ENCODE data around the gene HHLA2.

The HHLA2 gene

DNA sequence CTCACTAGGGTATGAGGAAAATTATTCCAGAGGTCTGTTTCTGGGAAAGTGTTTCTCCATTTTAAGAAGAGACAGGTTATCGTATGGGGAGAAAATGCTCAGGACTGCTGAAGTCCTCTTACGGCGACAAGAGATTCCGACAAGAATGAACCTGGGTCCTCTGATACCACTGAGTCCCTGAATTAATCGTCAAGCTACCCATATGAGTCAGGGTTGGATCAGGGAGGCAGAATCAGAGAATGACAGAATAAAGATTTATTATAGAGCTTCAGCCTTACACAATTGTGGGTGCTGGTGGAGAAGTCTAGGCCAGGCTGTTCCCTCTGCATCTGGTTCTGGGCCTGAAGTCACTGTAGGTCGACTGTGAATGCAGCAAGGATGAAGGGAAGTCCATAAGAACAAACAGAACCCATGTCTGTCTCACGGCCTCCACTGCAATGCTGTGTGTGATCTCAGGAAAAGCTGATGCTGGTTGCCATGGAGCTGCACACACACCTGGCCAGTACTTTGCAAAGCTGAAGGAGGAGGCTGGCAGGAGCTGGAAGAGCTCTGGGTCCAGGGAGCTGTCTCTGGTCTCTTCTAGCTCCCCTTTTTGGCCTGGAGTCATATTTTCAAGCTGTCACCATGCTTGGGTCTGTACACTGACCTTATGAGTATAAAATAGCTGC is 83.9 kb downstream of the HHLA2 start:
- H3K27ac ChIP-seq (ENCODE audit: low read length) = no peak overlapping the region
- no peaks in the 10 kb centered on the region for H3K27me3 ChIP-seq (ENCODE audit: low read depth, low read length)
- H3K4me1 ChIP-seq (ENCODE audit: control insufficient read depth in 1 of 2, insufficient read depth in 2 of 2, low read length in 2 of 2) = no peaks in the 10 kb centered on the region
- no peaks in the 10 kb centered on the region for H3K36me3 ChIP-seq (ENCODE audit: control insufficient read depth in 1 of 2, insufficient read depth in 2 of 2, low read length in 2 of 2)
- H3K4me3 ChIP-seq (ENCODE audit: low read depth in 1 of 2, low read length in 2 of 2) = no peak overlapping the region
- H3K9me3 ChIP-seq (ENCODE audit: control insufficient read depth in 1 of 2, low read length in 2 of 2) = no peaks in the 10 kb centered on the region

DNA sequence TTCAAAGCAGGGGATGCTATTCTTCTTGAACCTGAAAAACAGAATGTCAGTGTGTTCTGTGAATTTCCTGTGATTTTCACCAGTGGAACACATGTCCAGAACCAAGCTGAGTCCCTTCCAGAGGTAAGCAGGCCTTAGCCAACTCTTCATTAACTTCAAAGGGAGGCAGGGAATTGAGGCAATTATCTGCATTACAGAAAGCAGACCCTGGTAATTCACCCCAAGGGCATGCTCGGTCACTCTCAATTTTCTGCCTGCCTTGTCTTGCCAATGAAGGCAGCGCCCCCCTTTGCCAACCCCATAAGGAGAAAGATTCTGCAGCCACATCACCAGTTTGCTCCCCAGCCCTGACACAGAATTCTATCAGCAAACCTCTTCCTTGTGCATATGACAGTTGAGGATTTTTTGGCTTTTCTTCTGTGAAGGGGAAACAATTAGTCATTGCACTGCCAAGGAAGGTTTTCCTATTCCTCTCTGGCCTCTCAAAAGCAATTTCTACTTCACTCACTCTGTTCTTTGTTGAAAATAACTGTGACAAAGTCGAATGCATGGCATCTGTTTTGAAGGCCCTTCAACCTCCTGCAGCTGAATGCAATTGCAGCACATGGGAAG is 85.3 kb downstream of the HHLA2 start:
- Histone ChIP-seq H3K27me3 (ENCODE audit: low read depth, low read length) (no peaks in the 10 kb centered on the region), H3K4me3 (ENCODE audit: low read depth in 1 of 2, low read length in 2 of 2) (no peak overlapping the region), H3K36me3 (ENCODE audit: control insufficient read depth in 1 of 2, insufficient read depth in 2 of 2, low read length in 2 of 2) (no peaks in the 10 kb centered on the region), H3K4me1 (ENCODE audit: control insufficient read depth in 1 of 2, insufficient read depth in 2 of 2, low read length in 2 of 2) (no peaks in the 10 kb centered on the region), H3K9me3 (ENCODE audit: control insufficient read depth in 1 of 2, low read length in 2 of 2) (no peaks in the 10 kb centered on the region), H3K27ac (ENCODE audit: low read length) (no peak overlapping the region)

DNA sequence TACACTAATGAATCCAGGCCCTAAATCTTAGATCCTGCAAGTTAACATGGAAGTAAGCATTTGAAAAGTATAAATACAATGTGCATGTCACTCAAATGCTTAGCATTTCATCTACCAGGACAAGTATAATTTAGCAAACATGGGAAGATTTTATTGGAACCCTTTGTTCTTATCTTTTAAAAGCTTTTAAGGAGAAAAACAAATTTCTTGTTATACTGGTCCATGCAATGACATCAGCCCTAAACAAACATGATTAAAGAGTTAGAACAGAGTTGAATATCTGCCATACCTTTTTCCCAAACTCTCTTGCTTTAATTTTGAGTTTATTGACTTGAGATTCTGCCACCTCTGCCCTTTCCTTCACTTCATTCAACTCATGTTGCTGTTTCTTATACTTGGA is 87.0 kb downstream of the HHLA2 start:
- no peak overlapping the region for H3K4me3 ChIP-seq (ENCODE audit: low read depth in 1 of 2, low read length in 2 of 2)
- H3K27ac ChIP-seq (ENCODE audit: low read length) = no peak overlapping the region
- H3K27me3 ChIP-seq (ENCODE audit: low read depth, low read length) = no peaks in the 10 kb centered on the region
- H3K9me3 ChIP-seq (ENCODE audit: control insufficient read depth in 1 of 2, low read length in 2 of 2) = no peaks in the 10 kb centered on the region
- no peaks in the 10 kb centered on the region for H3K36me3 ChIP-seq (ENCODE audit: control insufficient read depth in 1 of 2, insufficient read depth in 2 of 2, low read length in 2 of 2)
- no peaks in the 10 kb centered on the region for H3K4me1 ChIP-seq (ENCODE audit: control insufficient read depth in 1 of 2, insufficient read depth in 2 of 2, low read length in 2 of 2)

DNA sequence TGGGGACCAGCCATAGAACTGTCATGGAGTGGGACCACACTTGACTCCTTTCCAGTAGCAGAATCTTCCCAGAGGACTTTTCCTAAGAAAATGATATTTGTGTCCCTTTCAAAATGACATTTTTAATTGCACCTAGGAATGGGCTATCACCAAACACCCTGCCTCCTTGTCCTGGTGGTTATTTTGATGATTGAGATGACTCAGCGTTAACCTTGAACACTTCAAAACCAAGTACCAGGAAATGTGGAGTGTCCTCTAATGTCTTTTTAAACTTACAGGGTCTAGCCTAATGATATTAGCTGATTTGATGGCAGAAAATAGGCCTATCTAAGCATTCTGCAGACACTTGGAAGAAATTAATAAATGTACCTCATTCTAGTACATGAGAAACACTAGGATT is 90.7 kb downstream of the HHLA2 start:
- no peaks in the 10 kb centered on the region for H3K36me3 ChIP-seq (ENCODE audit: control insufficient read depth in 1 of 2, insufficient read depth in 2 of 2, low read length in 2 of 2)
- no peak overlapping the region for H3K4me3 ChIP-seq (ENCODE audit: low read depth in 1 of 2, low read length in 2 of 2)
- H3K27ac ChIP-seq (ENCODE audit: low read length) = no peak overlapping the region
- H3K27me3 ChIP-seq (ENCODE audit: low read depth, low read length) = no peaks in the 10 kb centered on the region
- H3K4me1 ChIP-seq (ENCODE audit: control insufficient read depth in 1 of 2, insufficient read depth in 2 of 2, low read length in 2 of 2) = no peaks in the 10 kb centered on the region
- no peaks in the 10 kb centered on the region for H3K9me3 ChIP-seq (ENCODE audit: control insufficient read depth in 1 of 2, low read length in 2 of 2)

DNA sequence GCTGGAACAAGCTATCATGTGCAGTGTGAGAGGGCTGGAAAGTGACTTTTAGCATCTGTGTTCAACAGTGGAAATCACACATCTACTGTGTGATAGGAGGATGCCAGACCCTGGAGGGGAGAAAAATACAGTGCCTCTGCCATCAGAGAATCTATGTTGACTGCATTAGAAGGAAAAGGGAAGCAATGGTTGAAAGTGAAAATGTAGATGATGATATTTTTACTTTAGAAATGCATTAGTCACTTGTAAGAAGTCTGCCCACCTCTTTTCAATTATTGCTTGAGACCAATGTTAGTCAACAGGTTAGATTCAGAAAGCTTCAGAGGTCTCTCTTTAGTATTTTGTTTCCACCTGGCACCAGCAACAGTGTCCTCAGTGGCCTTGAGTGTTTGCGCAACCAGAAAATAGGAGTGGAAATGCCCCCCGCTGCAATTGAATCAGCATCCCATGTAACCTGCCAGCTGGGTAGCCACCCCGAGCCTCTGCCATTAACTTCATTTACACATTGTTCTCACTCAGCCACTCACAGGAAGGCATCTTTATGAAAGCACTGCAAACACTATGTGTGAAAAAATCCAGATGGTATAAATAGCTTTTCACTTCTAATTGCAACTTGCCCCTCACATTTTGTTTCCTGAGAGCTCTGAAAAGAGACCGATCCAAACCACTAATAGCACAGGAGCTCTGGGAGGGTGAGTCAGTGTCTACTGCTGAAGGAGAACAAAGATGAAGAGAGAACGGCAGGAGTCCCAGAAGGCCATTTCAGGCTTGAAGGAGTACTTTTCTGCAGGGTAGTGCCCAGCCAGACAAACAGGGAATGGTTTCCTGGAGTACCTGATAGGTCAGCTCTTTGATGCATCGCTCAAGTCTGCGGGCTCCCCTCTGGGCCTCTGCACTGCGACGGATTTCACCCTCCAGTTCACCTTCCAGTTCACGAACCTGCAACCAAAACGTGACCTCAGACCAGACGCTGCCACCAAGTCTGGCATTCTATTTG is 92.1 kb downstream of the HHLA2 start:
- no peaks in the 10 kb centered on the region for H3K27me3 ChIP-seq (ENCODE audit: low read depth, low read length)

DNA sequence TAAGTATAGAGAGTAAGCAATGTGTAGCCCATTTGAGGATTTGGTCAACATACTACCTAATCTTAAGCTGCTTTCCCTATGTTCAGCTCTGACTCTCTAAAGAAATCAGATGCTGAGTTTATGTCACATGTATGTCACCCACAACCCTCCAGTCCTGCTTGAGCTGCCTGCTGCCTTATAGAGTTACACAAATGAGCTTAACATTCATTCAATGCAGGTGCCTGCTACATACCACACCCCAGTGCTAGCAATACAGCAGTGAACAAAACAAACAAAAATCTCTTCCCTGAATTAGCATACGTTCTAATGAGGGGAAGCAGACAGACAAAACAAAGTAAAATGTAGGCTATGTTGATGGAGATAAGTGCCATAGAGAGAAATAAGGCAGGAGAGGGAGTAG is 93.0 kb downstream of the HHLA2 start:
- H3K4me1 ChIP-seq (ENCODE audit: control insufficient read depth in 1 of 2, insufficient read depth in 2 of 2, low read length in 2 of 2) = no peaks in the 10 kb centered on the region
- H3K36me3 ChIP-seq (ENCODE audit: control insufficient read depth in 1 of 2, insufficient read depth in 2 of 2, low read length in 2 of 2) = no peaks in the 10 kb centered on the region
- H3K27ac ChIP-seq (ENCODE audit: low read length) = no peak overlapping the region
- no peak overlapping the region for H3K4me3 ChIP-seq (ENCODE audit: low read depth in 1 of 2, low read length in 2 of 2)
- no peaks in the 10 kb centered on the region for H3K27me3 ChIP-seq (ENCODE audit: low read depth, low read length)
- no peaks in the 10 kb centered on the region for H3K9me3 ChIP-seq (ENCODE audit: control insufficient read depth in 1 of 2, low read length in 2 of 2)

More for the DNA sequence above, 92.1 kb downstream of the HHLA2 start:
- Histone ChIP-seq H3K4me1 (ENCODE audit: control insufficient read depth in 1 of 2, insufficient read depth in 2 of 2, low read length in 2 of 2) (no peaks in the 10 kb centered on the region), H3K4me3 (ENCODE audit: low read depth in 1 of 2, low read length in 2 of 2) (no peak overlapping the region), H3K27ac (ENCODE audit: low read length) (no peak overlapping the region), H3K9me3 (ENCODE audit: control insufficient read depth in 1 of 2, low read length in 2 of 2) (no peaks in the 10 kb centered on the region), H3K36me3 (ENCODE audit: control insufficient read depth in 1 of 2, insufficient read depth in 2 of 2, low read length in 2 of 2) (no peaks in the 10 kb centered on the region)

DNA sequence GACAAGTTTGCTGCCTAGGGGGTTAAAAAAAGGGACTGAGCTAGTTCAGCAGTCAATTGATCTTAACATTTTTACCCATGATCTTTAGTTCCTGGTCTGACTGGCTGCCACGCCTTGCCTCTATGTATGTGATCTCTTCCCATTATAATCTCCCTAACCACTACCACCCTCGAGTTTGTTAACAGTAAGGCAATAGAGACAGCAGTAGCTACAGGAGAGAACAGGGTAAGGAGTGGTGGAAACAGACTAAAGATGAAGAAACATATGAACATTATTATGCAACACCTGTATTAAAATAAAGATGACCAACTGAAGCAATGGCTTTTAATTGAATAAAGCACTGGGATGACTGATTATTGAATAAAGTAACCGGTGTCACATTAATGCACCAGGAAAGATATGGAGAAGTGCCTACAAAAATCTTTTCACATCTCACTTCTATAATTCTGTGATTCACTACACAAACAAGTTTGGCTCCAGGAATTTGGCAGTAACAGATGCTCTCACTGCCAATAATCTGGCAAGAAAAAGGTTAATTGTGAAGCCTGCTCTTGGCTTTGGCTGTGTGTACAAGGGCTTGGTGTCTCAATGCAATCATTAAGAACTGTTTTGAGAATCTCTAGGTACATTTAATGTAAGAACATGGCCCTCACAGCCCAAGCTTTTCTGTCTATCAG is 95.7 kb downstream of the HHLA2 start:
- Histone ChIP-seq H3K9me3 (ENCODE audit: control insufficient read depth in 1 of 2, low read length in 2 of 2) (no peaks in the 10 kb centered on the region), H3K27ac (ENCODE audit: low read length) (no peak overlapping the region)

DNA sequence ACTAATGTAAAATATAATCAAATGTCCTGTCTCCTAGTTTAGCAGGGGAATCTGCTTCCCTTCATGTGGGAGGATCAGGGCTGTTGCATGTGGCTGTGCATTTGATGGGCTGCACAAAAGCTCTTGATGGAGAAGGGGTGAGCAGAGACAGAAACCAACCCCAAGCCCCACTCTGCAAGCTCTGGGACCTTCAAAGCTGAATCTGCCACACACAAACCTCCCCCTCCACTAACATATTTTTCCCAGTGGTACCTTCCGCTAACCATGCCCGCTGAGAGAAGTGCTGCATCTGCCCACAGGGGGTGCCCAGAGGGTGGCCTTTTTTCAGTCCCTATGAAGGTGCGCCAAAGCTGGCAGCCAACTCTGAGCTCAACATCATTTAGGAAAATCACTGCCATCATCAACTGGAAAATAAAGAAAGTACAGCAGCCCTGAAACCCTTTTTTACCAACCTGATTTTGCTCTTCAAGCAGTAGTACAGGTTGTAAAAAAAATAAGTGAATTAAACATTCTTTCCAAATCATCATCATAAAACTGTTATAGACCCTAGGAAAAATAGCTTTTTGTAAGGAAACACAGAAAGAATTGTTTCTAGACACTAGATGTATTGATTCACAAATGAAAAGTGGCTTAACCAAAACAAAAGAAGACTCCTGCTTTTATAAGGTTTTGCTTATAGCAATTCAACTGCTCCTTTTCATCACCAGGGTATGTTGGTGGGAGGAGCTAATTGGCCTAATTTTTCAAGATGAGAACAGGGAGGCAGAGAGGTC is 97.0 kb downstream of the HHLA2 start:
- Histone ChIP-seq H3K36me3 (ENCODE audit: control insufficient read depth in 1 of 2, insufficient read depth in 2 of 2, low read length in 2 of 2) (no peaks in the 10 kb centered on the region), H3K27me3 (ENCODE audit: low read depth, low read length) (no peaks in the 10 kb centered on the region), H3K4me3 (ENCODE audit: low read depth in 1 of 2, low read length in 2 of 2) (no peak overlapping the region), H3K4me1 (ENCODE audit: control insufficient read depth in 1 of 2, insufficient read depth in 2 of 2, low read length in 2 of 2) (no peaks in the 10 kb centered on the region), H3K27ac (ENCODE audit: low read length) (no peak overlapping the region), H3K9me3 (ENCODE audit: control insufficient read depth in 1 of 2, low read length in 2 of 2) (no peaks in the 10 kb centered on the region)

More for the DNA sequence above, 95.7 kb downstream of the HHLA2 start:
- Histone ChIP-seq H3K4me3 (ENCODE audit: low read depth in 1 of 2, low read length in 2 of 2) (no peak overlapping the region), H3K4me1 (ENCODE audit: control insufficient read depth in 1 of 2, insufficient read depth in 2 of 2, low read length in 2 of 2) (no peaks in the 10 kb centered on the region), H3K36me3 (ENCODE audit: control insufficient read depth in 1 of 2, insufficient read depth in 2 of 2, low read length in 2 of 2) (no peaks in the 10 kb centered on the region), H3K27me3 (ENCODE audit: low read depth, low read length) (no peaks in the 10 kb centered on the region)

DNA sequence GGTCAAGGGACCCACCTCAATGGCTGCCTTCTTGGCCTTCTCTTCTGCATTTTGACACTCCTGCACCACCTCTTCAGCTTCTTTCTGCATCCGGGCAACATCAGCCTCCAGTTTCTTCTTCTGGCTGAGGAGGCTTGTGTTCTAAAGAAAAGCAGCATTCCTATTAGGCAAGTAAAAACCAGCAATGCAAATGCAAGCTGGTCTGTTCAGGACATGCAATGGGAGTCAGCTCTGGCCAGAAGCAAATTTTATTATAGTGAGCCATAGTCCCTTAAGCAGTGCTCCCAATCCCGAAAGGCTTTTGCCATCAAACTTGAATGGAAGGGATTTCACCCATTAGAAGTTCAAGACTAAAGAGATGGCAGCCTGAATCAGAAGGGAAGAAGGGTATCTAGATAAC is 97.7 kb downstream of the HHLA2 start:
- Histone ChIP-seq H3K9me3 (ENCODE audit: control insufficient read depth in 1 of 2, low read length in 2 of 2) (no peaks in the 10 kb centered on the region), H3K36me3 (ENCODE audit: control insufficient read depth in 1 of 2, insufficient read depth in 2 of 2, low read length in 2 of 2) (no peaks in the 10 kb centered on the region), H3K4me3 (ENCODE audit: low read depth in 1 of 2, low read length in 2 of 2) (no peak overlapping the region), H3K27me3 (ENCODE audit: low read depth, low read length) (no peaks in the 10 kb centered on the region), H3K4me1 (ENCODE audit: control insufficient read depth in 1 of 2, insufficient read depth in 2 of 2, low read length in 2 of 2) (no peaks in the 10 kb centered on the region), H3K27ac (ENCODE audit: low read length) (no peak overlapping the region)

DNA sequence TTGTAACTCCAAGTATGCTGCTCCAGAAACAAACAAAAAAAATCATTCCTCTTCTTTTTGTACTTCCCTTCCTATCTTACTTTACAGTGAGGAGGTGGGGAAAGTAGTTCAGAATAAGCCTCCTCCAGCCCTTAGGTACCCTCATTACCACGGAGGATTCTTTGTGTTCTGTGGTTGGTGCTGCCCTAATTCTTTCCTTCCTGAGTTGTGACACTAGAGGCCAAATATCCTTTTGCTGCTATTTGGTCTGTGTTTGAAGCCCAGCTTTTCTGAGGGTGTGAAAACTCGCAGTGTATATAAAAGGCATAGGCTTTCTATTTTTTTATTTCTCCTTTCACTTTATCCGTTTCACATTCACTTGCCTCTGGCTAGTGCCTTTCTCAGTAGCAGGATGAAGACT is 98.2 kb downstream of the HHLA2 start:
- Histone ChIP-seq H3K9me3 (ENCODE audit: control insufficient read depth in 1 of 2, low read length in 2 of 2) (no peaks in the 10 kb centered on the region), H3K27ac (ENCODE audit: low read length) (no peak overlapping the region), H3K36me3 (ENCODE audit: control insufficient read depth in 1 of 2, insufficient read depth in 2 of 2, low read length in 2 of 2) (no peaks in the 10 kb centered on the region), H3K4me1 (ENCODE audit: control insufficient read depth in 1 of 2, insufficient read depth in 2 of 2, low read length in 2 of 2) (no peaks in the 10 kb centered on the region), H3K4me3 (ENCODE audit: low read depth in 1 of 2, low read length in 2 of 2) (no peak overlapping the region), H3K27me3 (ENCODE audit: low read depth, low read length) (no peaks in the 10 kb centered on the region)
